Measurements from ENCODE around the gene DAZAP2. TPM values are rescaled to one million over a fixed set of nuclear protein-coding genes. Genes with fewer than 3 reads are reported as not detected.

Gene DAZAP2
- total RNA-seq, 1 experiment from 2014 or later: 74.2 TPM

- no TSS peak for BruUV-seq (replicated peaks)
- no peaks in the 10 kb centered on the region for H3K9me3 Mint-ChIP-seq (ENCODE audit: unreplicated experiment)
- ChIA-PET POLR2A (interaction anchor here (0.6 to 1.6 kb wide), 3 partner anchors 26 to 688 kb away, joined by 3 to 4 read pairs (median 4); no protein-coding TSS in a partner anchor), CTCF (interaction anchor here (0.6 kb wide), 1 partner anchor 25 kb away, joined by 3 read pairs; no protein-coding TSS in a partner anchor)
- intact Hi-C loops (cut with micrococcal nuclease): no loop called here
- H3K4me1 Mint-ChIP-seq (ENCODE audit: insufficient read depth, unreplicated experiment): no peaks in the 10 kb centered on the region
- TF ChIP-seq, protein P1, sequence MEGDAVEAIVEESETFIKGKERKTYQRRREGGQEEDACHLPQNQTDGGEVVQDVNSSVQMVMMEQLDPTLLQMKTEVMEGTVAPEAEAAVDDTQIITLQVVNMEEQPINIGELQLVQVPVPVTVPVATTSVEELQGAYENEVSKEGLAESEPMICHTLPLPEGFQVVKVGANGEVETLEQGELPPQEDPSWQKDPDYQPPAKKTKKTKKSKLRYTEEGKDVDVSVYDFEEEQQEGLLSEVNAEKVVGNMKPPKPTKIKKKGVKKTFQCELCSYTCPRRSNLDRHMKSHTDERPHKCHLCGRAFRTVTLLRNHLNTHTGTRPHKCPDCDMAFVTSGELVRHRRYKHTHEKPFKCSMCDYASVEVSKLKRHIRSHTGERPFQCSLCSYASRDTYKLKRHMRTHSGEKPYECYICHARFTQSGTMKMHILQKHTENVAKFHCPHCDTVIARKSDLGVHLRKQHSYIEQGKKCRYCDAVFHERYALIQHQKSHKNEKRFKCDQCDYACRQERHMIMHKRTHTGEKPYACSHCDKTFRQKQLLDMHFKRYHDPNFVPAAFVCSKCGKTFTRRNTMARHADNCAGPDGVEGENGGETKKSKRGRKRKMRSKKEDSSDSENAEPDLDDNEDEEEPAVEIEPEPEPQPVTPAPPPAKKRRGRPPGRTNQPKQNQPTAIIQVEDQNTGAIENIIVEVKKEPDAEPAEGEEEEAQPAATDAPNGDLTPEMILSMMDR (IDR thresholded peaks at IDR 0.05; ENCODE audit: unreplicated experiment): no peak
- H3K27me3 Mint-ChIP-seq (ENCODE audit: insufficient read depth, unreplicated experiment): no peaks in the 10 kb centered on the region
- no peak overlapping the region for H3K4me3 Mint-ChIP-seq (ENCODE audit: unreplicated experiment)
- no peak overlapping the region for H3K27ac Mint-ChIP-seq (ENCODE audit: low read depth, unreplicated experiment)
- H3K36me3 Mint-ChIP-seq (ENCODE audit: insufficient read depth, unreplicated experiment): no peaks in the 10 kb centered on the region
- DNase-seq (ENCODE audit: unreplicated experiment): no peak
Observed at GRCh38 chr12:51197736-51198567, 40.7 kb upstream of the DAZAP2 start.

DNA sequence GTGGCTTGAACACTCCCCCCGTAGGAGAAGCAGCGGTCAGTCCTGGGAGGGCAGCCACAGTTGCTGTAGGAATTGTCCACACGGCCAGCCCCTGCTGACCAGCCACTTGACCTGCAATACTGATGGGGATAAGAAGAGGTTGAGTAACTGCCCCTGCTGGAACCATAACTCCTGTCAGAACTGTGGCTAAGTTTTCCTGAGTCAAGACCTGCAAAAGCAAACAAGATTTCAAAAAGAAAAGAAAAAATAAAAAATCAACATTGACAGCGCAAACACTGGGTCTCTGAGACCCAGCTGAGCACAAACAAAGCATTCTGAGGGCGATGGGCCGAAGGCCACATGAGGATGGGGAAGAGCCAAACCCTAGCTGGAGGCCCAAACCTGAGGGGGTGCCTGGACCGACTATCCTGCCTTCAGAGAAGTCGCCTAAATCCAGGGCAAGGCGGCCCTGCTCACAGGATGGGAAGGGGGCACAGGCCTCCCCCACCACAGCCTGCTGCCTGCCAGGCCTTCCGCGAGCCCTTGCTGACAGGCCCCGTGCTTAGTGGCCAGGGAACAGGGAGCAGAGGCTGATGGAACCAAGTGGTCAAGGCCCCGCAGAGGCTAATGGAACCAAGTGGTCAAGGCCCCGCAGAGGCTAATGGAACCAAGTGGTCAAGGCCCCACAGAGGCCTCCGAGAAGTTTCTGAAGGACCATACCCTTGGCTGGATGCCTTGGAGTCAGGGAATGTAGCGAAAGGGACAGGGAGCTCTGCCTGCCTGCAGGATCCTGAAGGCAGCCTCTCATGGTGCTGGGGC is 39.9 kb upstream of the DAZAP2 start:
- Mint-ChIP-seq H3K9me3 (ENCODE audit: unreplicated experiment) (no peaks in the 10 kb centered on the region), H3K27me3 (ENCODE audit: insufficient read depth, unreplicated experiment) (no peaks in the 10 kb centered on the region), H3K4me1 (ENCODE audit: insufficient read depth, unreplicated experiment) (no peaks in the 10 kb centered on the region), H3K4me3 (ENCODE audit: unreplicated experiment) (no peak overlapping the region), H3K27ac (ENCODE audit: low read depth, unreplicated experiment) (no peak overlapping the region), H3K36me3 (ENCODE audit: insufficient read depth, unreplicated experiment) (no peaks in the 10 kb centered on the region)
- no TSS peak for BruUV-seq (replicated peaks)
- intact Hi-C loops (cut with micrococcal nuclease): no loop called here
- TF ChIP-seq, protein P1 (IDR thresholded peaks at IDR 0.05; ENCODE audit: unreplicated experiment): no peak
- DNase-seq (ENCODE audit: unreplicated experiment): no peak
- ChIA-PET CTCF (no interaction called here), POLR2A (interaction anchor here (0.7 kb wide), 1 partner anchor 689 kb away, joined by 3 read pairs; no protein-coding TSS in a partner anchor)

DNA sequence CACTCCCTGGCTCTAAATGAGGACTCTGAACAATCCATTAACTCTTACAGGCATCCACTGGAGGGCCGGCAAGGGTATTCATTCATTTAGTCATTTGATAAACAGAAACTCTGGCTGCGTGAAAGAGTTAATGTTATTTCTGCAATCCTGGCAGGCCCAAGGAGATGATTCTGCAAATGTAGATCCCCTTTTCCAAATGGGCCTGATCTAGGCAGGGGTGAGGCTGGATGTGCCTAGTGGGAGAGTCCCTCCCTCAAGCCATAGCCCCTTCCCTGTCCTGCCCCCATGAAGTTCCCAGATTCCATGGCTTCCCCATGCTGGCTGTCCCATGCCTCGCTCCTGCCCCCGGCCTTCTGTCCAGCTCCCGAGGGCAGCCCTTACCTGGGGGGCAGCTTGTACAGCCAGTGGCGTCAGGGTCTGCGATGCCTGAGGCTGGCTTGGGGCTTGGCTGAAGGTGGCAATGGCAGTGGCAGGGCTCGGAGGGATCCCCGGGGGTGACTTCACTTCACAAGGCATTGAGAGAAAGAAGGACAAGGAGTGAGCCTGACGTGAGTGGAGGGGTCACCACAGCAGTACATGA is 39.2 kb upstream of the DAZAP2 start:
- ChIA-PET POLR2A (no interaction called here), CTCF (no interaction called here)
- no TSS peak for BruUV-seq (replicated peaks)
- TF ChIP-seq, protein P1 (IDR thresholded peaks at IDR 0.05; ENCODE audit: unreplicated experiment): no peak
- no peak overlapping the region for H3K4me3 Mint-ChIP-seq (ENCODE audit: unreplicated experiment)
- intact Hi-C loops (cut with micrococcal nuclease): no loop called here
- no peak for DNase-seq (ENCODE audit: unreplicated experiment)
- H3K9me3 Mint-ChIP-seq (ENCODE audit: unreplicated experiment): no peaks in the 10 kb centered on the region
- peaks cover 2% of the 10 kb centered on the region for H3K4me1 Mint-ChIP-seq (ENCODE audit: insufficient read depth, unreplicated experiment)
- H3K27me3 Mint-ChIP-seq (ENCODE audit: insufficient read depth, unreplicated experiment): no peaks in the 10 kb centered on the region
- H3K27ac Mint-ChIP-seq (ENCODE audit: low read depth, unreplicated experiment): no peak overlapping the region
- H3K36me3 Mint-ChIP-seq (ENCODE audit: insufficient read depth, unreplicated experiment): no peaks in the 10 kb centered on the region

DNA sequence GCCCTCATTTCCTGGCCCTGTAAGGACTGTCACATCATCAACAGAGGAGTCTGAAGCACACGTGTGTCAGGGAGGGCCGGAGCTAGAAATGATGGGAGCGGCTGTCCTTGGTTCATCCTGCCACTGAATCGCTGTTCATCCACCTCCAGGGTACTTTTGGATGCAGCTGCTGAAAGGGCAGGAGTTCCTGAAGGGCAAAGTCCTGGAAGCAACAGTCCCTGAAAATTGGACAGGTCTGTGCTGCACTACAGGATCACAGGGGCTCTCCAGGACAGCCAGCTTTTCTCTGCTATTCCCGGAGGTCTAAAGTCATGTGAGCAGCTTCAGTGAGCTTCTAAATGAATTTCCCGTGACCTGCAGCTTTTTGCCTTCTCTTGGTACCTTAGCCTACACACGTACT is 38.5 kb upstream of the DAZAP2 start:
- ChIA-PET CTCF (no interaction called here), POLR2A (no interaction called here)
- Mint-ChIP-seq H3K4me1 (ENCODE audit: insufficient read depth, unreplicated experiment) (peaks cover 7% of the 10 kb centered on the region), H3K9me3 (ENCODE audit: unreplicated experiment) (no peaks in the 10 kb centered on the region), H3K27me3 (ENCODE audit: insufficient read depth, unreplicated experiment) (no peaks in the 10 kb centered on the region), H3K36me3 (ENCODE audit: insufficient read depth, unreplicated experiment) (no peaks in the 10 kb centered on the region), H3K4me3 (ENCODE audit: unreplicated experiment) (no peak overlapping the region), H3K27ac (ENCODE audit: low read depth, unreplicated experiment) (no peak overlapping the region)
- BruUV-seq (replicated peaks): no TSS peak
- TF ChIP-seq, protein P1 (IDR thresholded peaks at IDR 0.05; ENCODE audit: unreplicated experiment): no peak
- intact Hi-C loops (cut with micrococcal nuclease): no loop called here
- DNase-seq (ENCODE audit: unreplicated experiment): no peak
